Mucosa of descending colon (tissue), 3 donors: ENCODE data around the gene YBX3. TPM values are rescaled to one million over a fixed set of nuclear protein-coding genes. Genes with fewer than 3 reads are reported as not detected.
A peak's percentile ranks its signal among the peaks of the same experiment; 100 is the strongest.
"Not testable (repeated sequence)": the region's sequence is repeated elsewhere in the genome, so short reads cannot be mapped to it uniquely, and the experiment has no call there.

Experiments
- ATAC-seq: fragments of 200-7000 bp; cut with Tn5 transposase; one replicate; pipeline ENCODE4 v1.9.1; 2020; ENCODE audit warnings: mild to moderate bottlenecking, moderate library complexity
- DNase-seq, 3 donors: peaks; one replicate each; pipeline ENCODE4 v3.0.0-alpha.2; 2020
- H3K36me3 ChIP-seq: fragments of 200-600 bp; one replicate; pipeline ENCODE4 v1.8.0; 2021; ENCODE audit warnings: low read depth, mild to moderate bottlenecking
- H3K4me1 ChIP-seq: fragments of 200-600 bp; one replicate; pipeline ENCODE4 v1.8.0; 2021; ENCODE audit warnings: low read depth, mild to moderate bottlenecking
- H3K4me3 ChIP-seq: fragments of 200-600 bp; one replicate; pipeline ENCODE4 v1.8.0; 2021; ENCODE audit warnings: mild to moderate bottlenecking
- H3K9me3 ChIP-seq: fragments of 200-600 bp; one replicate; pipeline ENCODE4 v1.8.0; 2021; ENCODE audit warnings: mild to moderate bottlenecking
- intact Hi-C, 2 donors: fragments of 100-400 bp; cut with DNase I in 1 of 2; cut with micrococcal nuclease in 1 of 2; formaldehyde crosslinking; loops; one replicate each; pipeline versions ENCODE4 v1.11.0 to v1.11.1; 2022; cut with DNase I, micrococcal nuclease
- total RNA-seq, 3 donors: library from RNA; stranded (reverse); fragmentation: NEBNext Ultra II Directional in 2 of 3; extraction: Animal tissue kit (Norgen Biotek cat#: 25700) in 2 of 3; gene quantifications; one replicate each; pipeline versions ENCODE4 v1.2.1 to v1.2.4, GENCODE V29; 2021 to 2023
- TF ChIP-seq, protein P1 (sequence below): fragments of 200-600 bp; IDR thresholded peaks from one replicate; pipeline ENCODE4 v1.8.0; 2022; ENCODE audit warnings: antibody characterized with exemption, mild to moderate bottlenecking
- donor health status: DM: no; HTN: no; CAD: no; lungs with moderate emphysema.
- donor health status: DM: no; HTN: no; CAD: no.
- donor health status: DM: no; HTN: yes; CAD: no.

The YBX3 gene
- total RNA-seq, 3 donors from 2014 or later, result 120 to 373 (median 193) TPM

DNA sequence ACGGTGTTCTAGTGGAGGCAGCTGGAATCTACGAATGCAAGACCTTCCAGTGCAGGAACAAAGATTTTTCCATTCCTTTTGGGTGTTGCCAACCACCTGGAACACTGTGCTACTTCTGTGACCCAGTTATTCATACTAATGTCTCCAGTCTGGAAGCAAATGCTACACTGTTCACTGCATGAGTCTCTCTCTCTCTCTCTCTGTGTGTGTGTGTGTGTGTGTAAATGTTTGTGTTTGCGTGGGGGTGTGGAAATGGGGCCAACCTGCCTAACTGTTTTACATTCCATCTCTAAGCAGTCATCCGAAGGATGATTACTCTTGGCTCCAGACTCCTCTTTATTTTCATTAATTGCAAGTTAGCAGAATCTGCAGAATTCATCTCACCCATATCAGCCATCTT is 29.9 kb upstream of the YBX3 start:
- intact Hi-C loops, result no loop called here
- DNase-seq (no peak), ATAC-seq (no peak)
- H3K4me3 ChIP-seq, result no peak overlapping the region
- peaks cover 8% of the 10 kb centered on the region for H3K4me1 ChIP-seq
- TF ChIP-seq, protein P1, sequence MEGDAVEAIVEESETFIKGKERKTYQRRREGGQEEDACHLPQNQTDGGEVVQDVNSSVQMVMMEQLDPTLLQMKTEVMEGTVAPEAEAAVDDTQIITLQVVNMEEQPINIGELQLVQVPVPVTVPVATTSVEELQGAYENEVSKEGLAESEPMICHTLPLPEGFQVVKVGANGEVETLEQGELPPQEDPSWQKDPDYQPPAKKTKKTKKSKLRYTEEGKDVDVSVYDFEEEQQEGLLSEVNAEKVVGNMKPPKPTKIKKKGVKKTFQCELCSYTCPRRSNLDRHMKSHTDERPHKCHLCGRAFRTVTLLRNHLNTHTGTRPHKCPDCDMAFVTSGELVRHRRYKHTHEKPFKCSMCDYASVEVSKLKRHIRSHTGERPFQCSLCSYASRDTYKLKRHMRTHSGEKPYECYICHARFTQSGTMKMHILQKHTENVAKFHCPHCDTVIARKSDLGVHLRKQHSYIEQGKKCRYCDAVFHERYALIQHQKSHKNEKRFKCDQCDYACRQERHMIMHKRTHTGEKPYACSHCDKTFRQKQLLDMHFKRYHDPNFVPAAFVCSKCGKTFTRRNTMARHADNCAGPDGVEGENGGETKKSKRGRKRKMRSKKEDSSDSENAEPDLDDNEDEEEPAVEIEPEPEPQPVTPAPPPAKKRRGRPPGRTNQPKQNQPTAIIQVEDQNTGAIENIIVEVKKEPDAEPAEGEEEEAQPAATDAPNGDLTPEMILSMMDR, result no peak
- peaks cover 16% of the 10 kb centered on the region for H3K9me3 ChIP-seq
- H3K36me3 ChIP-seq, result no peaks in the 10 kb centered on the region

DNA sequence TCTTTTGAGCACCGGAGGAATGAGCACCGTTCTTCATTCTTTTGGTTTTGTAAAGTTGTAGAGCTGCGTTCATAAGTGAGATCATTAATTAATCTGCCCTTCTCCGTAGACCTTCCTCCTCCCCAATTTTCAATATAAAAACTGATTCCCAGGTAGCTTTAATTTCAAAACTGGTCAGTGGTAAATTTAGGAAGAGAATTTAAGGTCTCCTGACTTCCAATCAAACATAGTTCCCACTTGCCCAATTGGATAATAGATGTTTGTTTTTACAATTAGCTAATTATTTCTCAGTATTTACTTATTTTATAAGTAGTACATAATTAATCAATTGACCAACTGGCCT is 27.2 kb upstream of the YBX3 start:
- DNase-seq, result no peak
- intact Hi-C loops, result no loop called here
- Histone ChIP-seq H3K4me3 (no peak overlapping the region), H3K9me3 (peaks cover 1% of the 10 kb centered on the region), H3K36me3 (no peaks in the 10 kb centered on the region), H3K4me1 (peaks cover 8% of the 10 kb centered on the region)
- TF ChIP-seq, protein P1, result no peak
- ATAC-seq, result no peak

DNA sequence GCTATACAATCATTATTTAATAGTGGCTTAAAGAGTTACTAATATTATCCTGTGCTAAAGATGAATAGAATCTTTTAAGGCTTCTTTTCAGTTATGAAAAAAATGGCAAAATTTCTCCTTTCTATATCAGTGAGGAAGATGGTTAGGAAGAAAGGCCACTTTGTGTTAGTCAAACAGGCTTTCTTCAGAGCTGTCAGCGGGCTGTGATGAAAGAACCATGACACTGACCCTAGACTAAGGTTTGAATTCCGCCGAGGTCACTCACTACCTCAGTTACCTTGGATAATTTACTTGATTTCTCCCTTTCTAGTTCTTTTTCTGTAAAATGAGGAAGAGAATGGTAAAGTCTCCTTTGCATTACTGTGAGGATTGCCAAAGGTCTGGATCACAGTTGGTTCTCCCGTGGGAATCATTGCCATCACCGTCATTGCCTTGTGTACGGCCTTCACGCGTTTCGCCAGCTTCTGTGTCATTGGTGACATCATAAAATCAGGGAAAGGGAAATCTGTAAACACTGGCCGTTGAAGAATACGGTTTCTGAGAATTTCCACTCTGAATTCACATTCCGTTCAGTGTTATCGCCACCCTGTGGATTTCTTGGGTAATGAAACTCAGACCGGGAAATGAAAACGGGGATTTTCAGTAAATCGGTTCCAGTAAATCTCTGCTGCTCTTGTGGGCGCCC is 26.7 kb upstream of the YBX3 start:
- Histone ChIP-seq H3K9me3 (no peaks in the 10 kb centered on the region), H3K36me3 (no peaks in the 10 kb centered on the region), H3K4me3 (no peak overlapping the region), H3K4me1 (peaks cover 8% of the 10 kb centered on the region)
- intact Hi-C loops, result no loop called here
- DNase-seq, result peak in 2 of 3 donors; percentile 43 to 88
- peak; percentile 99 for ATAC-seq
- TF ChIP-seq, protein P1, result peak; percentile 90

DNA sequence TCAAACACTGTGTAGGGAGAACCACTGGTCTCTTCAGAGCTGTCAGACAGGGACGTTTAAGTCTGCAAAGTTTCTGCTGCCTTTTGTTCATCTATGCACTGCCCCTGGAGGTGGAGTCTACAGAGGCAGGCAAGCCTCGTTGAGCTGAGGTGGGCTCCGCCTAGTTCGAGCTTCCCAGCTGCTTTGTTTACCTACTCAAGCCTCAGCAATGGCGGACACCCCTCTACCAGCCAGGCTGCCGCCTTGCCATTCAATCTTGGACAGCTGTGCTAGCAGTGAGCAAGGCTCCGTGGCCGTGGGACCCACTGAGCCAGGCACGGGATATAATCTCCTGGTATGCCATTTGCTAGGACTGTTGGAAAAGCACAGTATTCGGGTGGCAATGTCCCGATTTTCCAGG is 24.6 kb upstream of the YBX3 start:
- intact Hi-C loops, result no loop called here
- TF ChIP-seq, protein P1, result no peak
- Histone ChIP-seq H3K4me1 (peaks cover 8% of the 10 kb centered on the region), H3K36me3 (no peaks in the 10 kb centered on the region), H3K4me3 (no peak overlapping the region), H3K9me3 (no peaks in the 10 kb centered on the region)
- ATAC-seq, result no peak
- no peak for DNase-seq

DNA sequence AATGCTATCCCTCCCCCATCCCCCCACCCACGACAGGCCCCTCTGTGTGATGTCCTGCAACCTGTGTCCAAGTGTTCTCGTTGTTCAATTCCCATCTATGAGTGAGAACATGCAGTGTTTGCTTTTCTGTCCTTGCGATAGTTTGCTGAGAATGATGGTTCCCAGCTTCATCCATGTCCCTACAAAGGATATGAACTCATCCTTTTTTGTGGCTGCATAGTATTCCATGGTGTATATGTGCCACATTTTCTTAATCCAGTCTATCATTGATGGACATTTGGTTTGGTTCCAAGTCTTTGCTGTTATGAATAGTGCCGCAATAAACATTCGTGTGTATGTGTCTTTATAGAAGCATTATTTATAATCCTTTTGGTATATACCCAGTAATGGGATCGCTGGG is 20.3 kb upstream of the YBX3 start:
- H3K9me3 ChIP-seq, H3K36me3 ChIP-seq, DNase-seq, H3K4me1 ChIP-seq, ATAC-seq, intact Hi-C loops, H3K4me3 ChIP-seq: not testable (repeated sequence)

DNA sequence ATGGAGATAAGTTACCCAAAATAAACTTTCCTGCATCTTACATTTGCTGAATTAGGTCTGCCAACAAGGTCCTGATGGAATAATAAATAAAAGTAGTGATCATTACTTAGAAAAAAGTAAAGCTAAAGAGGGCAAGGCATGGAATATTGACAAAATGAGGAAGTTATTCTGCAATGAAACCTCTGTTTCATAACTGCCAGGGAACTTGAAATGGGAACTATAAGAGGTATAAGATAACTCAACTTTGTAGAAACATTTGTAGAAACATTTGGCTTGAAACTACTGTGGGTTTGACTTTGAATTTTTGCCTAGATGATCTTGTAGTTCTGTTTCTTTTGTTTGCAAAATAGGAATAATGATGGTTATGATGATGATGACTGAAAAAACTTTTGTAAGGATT is 18.7 kb upstream of the YBX3 start:
- H3K4me3 ChIP-seq, result no peak overlapping the region
- no peaks in the 10 kb centered on the region for H3K9me3 ChIP-seq
- DNase-seq, result no peak
- ATAC-seq, result no peak
- no peaks in the 10 kb centered on the region for H3K36me3 ChIP-seq
- TF ChIP-seq, protein P1, result no peak
- intact Hi-C loops, result no loop called here
- no peaks in the 10 kb centered on the region for H3K4me1 ChIP-seq
